ENCODE measurements around the gene ABTB1.
A peak's percentile ranks its signal among the peaks of the same experiment; 100 is the strongest.
"Not testable (repeated sequence)": the region's sequence is repeated elsewhere in the genome, so short reads cannot be mapped to it uniquely, and the experiment has no call there.

The ABTB1 gene

GRCh38 chr3:127688416-127689265 lies 15.9 kb downstream of the ABTB1 start:
- no peak for DNase-seq

GRCh38 chr3:127689266-127689860 lies 16.6 kb downstream of the ABTB1 start:
- no peak for DNase-seq

GRCh38 chr3:127690106-127690505 lies 17.4 kb downstream of the ABTB1 start:
- no peak for DNase-seq

- peak; percentile 60 for DNase-seq
Measured at GRCh38 chr3:127690823-127691452, 18.2 kb downstream of the ABTB1 start.

GRCh38 chr3:127691489-127691888 lies 18.7 kb downstream of the ABTB1 start:
- no peak for DNase-seq

GRCh38 chr3:127691974-127692373 lies 19.2 kb downstream of the ABTB1 start:
- no peak for DNase-seq

- DNase-seq: no peak
Measured at GRCh38 chr3:127692501-127693335, 20.0 kb downstream of the ABTB1 start.

- no peak for DNase-seq
Measured at GRCh38 chr3:127693336-127693843, 20.6 kb downstream of the ABTB1 start.

- no peak for DNase-seq
Measured at GRCh38 chr3:127694467-127695215, 21.9 kb downstream of the ABTB1 start.

- peak; percentile 94 for DNase-seq
Measured at GRCh38 chr3:127697551-127698240, 24.9 kb downstream of the ABTB1 start.

- DNase-seq: no peak
Measured at GRCh38 chr3:127698286-127698685, 25.5 kb downstream of the ABTB1 start.

- DNase-seq: no peak
Measured at GRCh38 chr3:127698691-127699415, 26.1 kb downstream of the ABTB1 start.

- DNase-seq: no peak
Measured at GRCh38 chr3:127699416-127700300, 26.9 kb downstream of the ABTB1 start.

GRCh38 chr3:127700406-127700805 lies 27.7 kb downstream of the ABTB1 start:
- DNase-seq: no peak

- no peak for DNase-seq
Measured at GRCh38 chr3:127701280-127701911, 28.6 kb downstream of the ABTB1 start.

GRCh38 chr3:127702151-127702578 lies 29.4 kb downstream of the ABTB1 start:
- DNase-seq: no peak

- not testable (repeated sequence) for DNase-seq
Measured at GRCh38 chr3:127704840-127705239, 32.1 kb downstream of the ABTB1 start.

GRCh38 chr3:127706312-127706711 lies 33.6 kb downstream of the ABTB1 start:
- no peak for DNase-seq

- DNase-seq: no peak
Measured at GRCh38 chr3:127706785-127707351, 34.1 kb downstream of the ABTB1 start.

Data from eye (tissue), 1 donor.